Posterior vena cava (tissue), 2 donors: Measurements from ENCODE around the gene HNRNPUL2. TPM values are rescaled to one million over a fixed set of nuclear protein-coding genes. Genes with fewer than 3 reads are reported as not detected.
A peak's percentile ranks its signal among the peaks of the same experiment; 100 is the strongest.
"Not testable (repeated sequence)": the region's sequence is repeated elsewhere in the genome, so short reads cannot be mapped to it uniquely, and the experiment has no call there.

Source experiments
- DNase-seq: peaks from one replicate; pipeline ENCODE4 v3.0.0-alpha.2; 2020; ENCODE audit warnings: low spot score
- intact Hi-C, 2 donors: fragments of 100-400 bp; cut with DNase I; formaldehyde crosslinking; loops; one replicate each; pipeline versions ENCODE4 v1.14.1 to v1.14.2; 2022 to 2023
- total RNA-seq, 2 donors: library from RNA; stranded (reverse); fragmentation: NEBNext Ultra II Directional; extraction: Animal tissue kit (Norgen Biotek cat#: 25700); gene quantifications; one replicate each; pipeline ENCODE4 v1.2.1, GENCODE V29; 2021
- donor health status: DM: yes; HTN: yes; CAD: no.
- donor health status: DM: yes; HTN: yes; CAD: no.

Gene HNRNPUL2
- total RNA-seq, 2 donors from 2014 or later, result 45.5 to 45.9 TPM

- intact Hi-C loops, result no loop called here
- no peak for DNase-seq
Measured at GRCh38 chr11:62707277-62707861, 19.9 kb downstream of the HNRNPUL2 start, which contains the start of the genes BSCL2 and GNG3. Gene BSCL2, minus strand, starts transcription at chr11:62707424. Its CDS starts 229 bp downstream, at chr11:62707195. Gene GNG3, plus strand, starts transcription at chr11:62707676. Its CDS starts 620 bp downstream, at chr11:62708296.

DNA sequence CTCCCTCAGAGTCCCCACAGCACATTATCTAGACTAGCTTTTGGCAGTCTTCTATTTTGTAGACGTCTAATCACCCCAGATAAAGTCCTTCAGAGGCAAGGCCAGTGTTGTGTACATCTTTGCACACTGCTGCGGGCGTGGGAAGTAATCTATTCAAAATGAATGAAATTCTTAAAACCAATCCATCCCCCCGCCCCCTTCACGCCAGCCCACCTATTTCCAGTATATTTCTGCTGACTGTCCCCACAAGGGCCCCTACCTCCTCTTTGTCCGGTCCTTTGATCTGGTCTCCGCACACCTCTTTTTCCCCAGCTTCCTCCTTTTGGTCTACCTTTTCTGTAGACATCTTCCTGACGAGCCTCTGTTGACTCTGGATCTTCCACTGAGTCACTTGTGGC is 20.4 kb downstream of the HNRNPUL2 start:
- DNase-seq, result no peak
- intact Hi-C loops, result no loop called here

- intact Hi-C loops, result no loop called here
- peak; percentile 99 for DNase-seq
Measured at GRCh38 chr11:62705880-62706849, 21.1 kb downstream of the HNRNPUL2 start.

GRCh38 chr11:62705413-62705812 is 21.8 kb downstream of the HNRNPUL2 start:
- DNase-seq, result no peak

DNA sequence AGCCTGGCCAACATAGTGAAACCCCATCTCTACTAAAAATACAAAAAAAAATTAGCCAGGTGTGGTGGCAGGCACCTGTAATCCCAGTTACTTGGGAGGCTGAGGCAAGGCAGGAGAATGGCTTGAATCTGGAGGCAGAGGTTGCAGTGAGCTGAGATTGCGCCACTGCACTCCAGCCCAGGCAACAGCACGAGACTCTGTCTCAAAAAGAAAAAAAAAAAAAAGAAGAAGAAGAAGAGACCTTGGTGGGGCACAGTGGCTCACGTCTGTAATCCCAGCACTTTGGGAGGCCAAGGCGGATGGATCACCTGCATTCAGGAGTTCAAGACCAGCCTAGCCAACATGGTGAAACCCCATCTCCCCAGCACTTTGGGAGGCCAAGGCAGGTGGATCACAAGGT is 23.3 kb downstream of the HNRNPUL2 start:
- intact Hi-C loops, DNase-seq: not testable (repeated sequence)

More at GRCh38 chr11:62705413-62705812, 21.8 kb downstream of the HNRNPUL2 start:
- intact Hi-C loops, result no loop called here

- no peak for DNase-seq
- intact Hi-C loops, result no loop called here
Measured at GRCh38 chr11:62702246-62702645, 25.0 kb downstream of the HNRNPUL2 start.

DNA sequence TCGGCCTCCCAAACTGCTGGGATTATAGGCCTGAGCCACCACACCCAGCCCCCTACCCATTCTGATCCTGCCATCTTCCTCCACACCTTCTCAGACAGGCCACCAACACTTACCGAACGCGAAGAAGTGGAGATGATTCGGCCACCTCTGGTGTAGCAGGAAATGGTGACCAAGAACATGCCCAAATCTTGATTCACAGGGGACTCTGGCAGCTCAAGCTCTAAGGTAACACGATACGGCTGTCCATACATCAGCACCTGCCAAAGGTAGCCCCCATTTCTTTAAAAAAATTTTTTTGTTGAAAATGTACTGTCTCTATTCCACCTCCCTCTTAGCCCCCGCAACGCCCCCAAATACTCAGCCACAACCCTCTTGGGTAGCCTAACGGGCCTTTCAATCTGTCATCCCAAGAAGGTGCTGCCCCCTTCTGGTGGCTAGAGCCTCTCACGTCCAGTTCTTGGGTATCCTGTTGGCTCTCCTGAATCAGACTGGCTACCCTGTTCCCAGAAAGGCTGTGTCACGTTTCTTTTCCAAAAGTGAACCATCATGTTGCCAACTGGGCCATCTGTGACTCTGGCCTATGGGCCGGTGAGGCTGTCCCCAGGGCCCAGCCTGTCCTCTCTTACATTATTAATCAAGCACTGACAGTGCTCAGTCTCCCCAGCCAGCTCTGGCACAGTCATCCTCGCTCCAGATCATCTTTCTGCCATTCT is 32.6 kb downstream of the HNRNPUL2 start:
- intact Hi-C loops, result loop anchor here (5.0 to 10.0 kb wide), 2 partner anchors 297 to 300 kb away; no protein-coding TSS in a partner anchor
- peak; percentile 93 for DNase-seq

DNA sequence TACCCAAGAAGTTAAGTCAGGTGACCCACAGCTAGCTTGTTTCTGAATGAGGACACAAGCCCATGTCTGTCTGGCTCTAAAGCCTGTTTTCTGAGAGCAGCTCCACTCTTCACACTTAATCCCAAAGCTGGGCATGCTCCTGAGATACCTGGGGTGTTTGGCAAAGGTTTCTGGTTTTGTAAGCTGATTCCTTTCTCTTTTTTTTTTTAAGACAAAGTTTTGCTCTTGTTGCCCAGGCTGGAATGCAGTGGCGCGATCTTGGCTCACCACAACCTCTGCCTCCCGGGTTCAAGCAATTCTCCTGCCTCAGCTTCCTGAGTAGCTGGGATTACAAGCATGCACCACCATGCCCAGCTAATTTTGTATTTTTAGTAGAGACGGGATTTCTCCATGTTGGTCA is 33.6 kb downstream of the HNRNPUL2 start:
- intact Hi-C loops, result loop anchor here (5.0 to 10.0 kb wide), 2 partner anchors 296 to 299 kb away; no protein-coding TSS in a partner anchor
- not testable (repeated sequence) for DNase-seq

- DNase-seq, result peak; percentile 90
- intact Hi-C loops, result loop anchor here (5.0 to 10.0 kb wide), 2 partner anchors 292 to 295 kb away; no protein-coding TSS in a partner anchor
Measured at GRCh38 chr11:62689421-62690183, 37.7 kb downstream of the HNRNPUL2 start, which contains the start of gene LRRN4CL. Gene LRRN4CL, minus strand, starts transcription at chr11:62689530. Its CDS starts 1,022 bp downstream, at chr11:62688508.

- intact Hi-C loops, result no loop called here
- DNase-seq, result no peak
Measured at GRCh38 chr11:62688491-62688890, 38.8 kb downstream of the HNRNPUL2 start.

GRCh38 chr11:62687508-62688396 is 39.5 kb downstream of the HNRNPUL2 start:
- intact Hi-C loops, result no loop called here
- no peak for DNase-seq

GRCh38 chr11:62682518-62682917 is 44.7 kb downstream of the HNRNPUL2 start:
- no peak for DNase-seq
- intact Hi-C loops, result no loop called here

GRCh38 chr11:62680825-62681240 is 46.4 kb downstream of the HNRNPUL2 start:
- intact Hi-C loops, result no loop called here
- no peak for DNase-seq

GRCh38 chr11:62678770-62679696 is 48.2 kb downstream of the HNRNPUL2 start, which contains the start of gene UBXN1:
Gene UBXN1, minus strand, starts transcription at chr11:62679073. Its CDS starts 150 bp downstream, at chr11:62678923.
- DNase-seq, result peak; percentile 98
- intact Hi-C loops, result no loop called here

DNA sequence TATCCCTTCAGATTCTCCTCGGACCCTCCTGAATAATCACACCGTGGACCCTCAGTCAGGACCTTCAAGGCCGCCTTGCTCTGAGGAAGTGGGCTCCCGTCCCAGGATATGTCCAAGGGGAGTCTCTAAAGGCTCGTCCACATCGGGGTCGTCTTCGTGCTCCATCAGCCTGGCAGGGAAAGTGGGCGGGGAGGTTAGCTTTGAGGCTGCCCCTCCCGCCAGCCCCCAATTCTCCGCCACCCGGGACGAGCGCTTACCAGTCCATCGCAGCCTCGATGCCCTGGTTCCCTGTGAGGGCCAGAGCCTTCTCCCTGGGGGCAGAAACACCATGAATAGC is 48.9 kb downstream of the HNRNPUL2 start:
- intact Hi-C loops, result no loop called here
- DNase-seq, result no peak

DNA sequence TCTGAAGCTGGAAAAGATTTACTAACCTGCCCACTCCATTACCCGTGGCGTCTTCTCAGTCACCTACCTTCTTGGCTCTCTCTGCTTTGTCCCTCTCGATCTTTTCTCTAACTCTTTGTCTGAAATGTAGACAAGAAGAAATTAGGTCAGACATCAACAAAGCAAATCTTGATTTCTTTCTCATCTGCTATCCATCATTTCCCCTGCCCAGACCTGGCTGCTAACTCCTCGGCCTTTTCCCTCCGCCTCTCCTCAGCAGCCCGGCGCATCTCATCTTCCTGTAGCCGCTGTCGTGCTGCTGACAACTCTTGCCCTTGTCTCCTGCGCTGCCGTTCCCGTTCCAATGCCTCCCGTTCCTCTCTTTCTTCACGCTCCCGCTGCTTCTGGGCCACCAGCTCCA is 49.5 kb downstream of the HNRNPUL2 start:
- DNase-seq, result no peak
- intact Hi-C loops, result no loop called here

DNA sequence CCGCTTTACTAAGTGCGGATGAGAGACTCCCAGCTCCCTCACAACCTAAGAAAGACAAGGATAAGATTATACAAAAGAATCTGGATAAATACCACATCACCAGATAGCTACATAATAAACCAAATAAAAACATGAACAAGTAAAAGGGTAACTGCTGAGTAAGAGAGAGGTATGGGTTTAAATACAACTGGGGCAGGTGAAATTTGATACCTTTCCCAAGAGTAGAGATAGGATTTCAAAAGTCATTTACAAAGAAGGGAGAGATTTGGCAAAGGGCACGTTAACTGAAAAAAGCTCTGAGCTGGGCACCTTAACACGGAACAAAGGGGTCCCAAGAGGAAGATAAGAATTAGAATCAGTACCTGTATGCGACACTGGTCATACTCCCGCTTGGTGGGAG is 50.1 kb downstream of the HNRNPUL2 start:
- intact Hi-C loops, result no loop called here
- no peak for DNase-seq
